Upper lobe of left lung (tissue), 4 donors: ENCODE measurements around the gene DPP6.

Experiments used
- POLR2A ChIP-seq, 4 donors: fragments of 450-650 bp; IDR thresholded peaks; one replicate each; pipeline ENCODE4 v1.5.1; 2016 to 2017; ENCODE audit warnings: antibody characterized with exemption in 4 of 4, mild to moderate bottlenecking in 2 of 4
- TF ChIP-seq, protein P1 (sequence below), 6 experiments: fragments of 450-650 bp in 4 of 6; fragments of 200-600 bp in 2 of 6; sonication (generic) in 2 of 6; IDR thresholded peaks; one replicate each; pipeline ENCODE4 v1.5.1; 2016 to 2019; ENCODE audit warnings: antibody characterized with exemption in 6 of 6

GRCh38 chr7:154287356-154287755 lies 235.2 kb downstream of the DPP6 start:
- TF ChIP-seq, protein P1, sequence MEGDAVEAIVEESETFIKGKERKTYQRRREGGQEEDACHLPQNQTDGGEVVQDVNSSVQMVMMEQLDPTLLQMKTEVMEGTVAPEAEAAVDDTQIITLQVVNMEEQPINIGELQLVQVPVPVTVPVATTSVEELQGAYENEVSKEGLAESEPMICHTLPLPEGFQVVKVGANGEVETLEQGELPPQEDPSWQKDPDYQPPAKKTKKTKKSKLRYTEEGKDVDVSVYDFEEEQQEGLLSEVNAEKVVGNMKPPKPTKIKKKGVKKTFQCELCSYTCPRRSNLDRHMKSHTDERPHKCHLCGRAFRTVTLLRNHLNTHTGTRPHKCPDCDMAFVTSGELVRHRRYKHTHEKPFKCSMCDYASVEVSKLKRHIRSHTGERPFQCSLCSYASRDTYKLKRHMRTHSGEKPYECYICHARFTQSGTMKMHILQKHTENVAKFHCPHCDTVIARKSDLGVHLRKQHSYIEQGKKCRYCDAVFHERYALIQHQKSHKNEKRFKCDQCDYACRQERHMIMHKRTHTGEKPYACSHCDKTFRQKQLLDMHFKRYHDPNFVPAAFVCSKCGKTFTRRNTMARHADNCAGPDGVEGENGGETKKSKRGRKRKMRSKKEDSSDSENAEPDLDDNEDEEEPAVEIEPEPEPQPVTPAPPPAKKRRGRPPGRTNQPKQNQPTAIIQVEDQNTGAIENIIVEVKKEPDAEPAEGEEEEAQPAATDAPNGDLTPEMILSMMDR (IDR thresholded peaks at IDR 0.05) = no peak
- no peak for TF ChIP-seq POLR2A (IDR thresholded peaks at IDR 0.05)
